Neural crest cell (in vitro differentiated cells): ENCODE measurements around the gene GANC. TPM values are rescaled to one million over a fixed set of nuclear protein-coding genes. Genes with fewer than 3 reads are reported as not detected.

ENCODE experiments used
- DNase-seq: peaks from one replicate; pipeline ENCODE4 v3.0.0; 2021; ENCODE audit warnings: low read depth, mixed read lengths, low spot score
- H3K27ac Mint-ChIP-seq: one replicate; pipeline ENCODE4 v1.8.0; 2021; ENCODE audit warnings: mild to moderate bottlenecking, mixed read lengths; ENCODE audit not compliant: unreplicated experiment
- H3K27me3 Mint-ChIP-seq: 2 replicates; pipeline ENCODE4 v1.8.0; 2021; ENCODE audit warnings: low read depth, mild to moderate bottlenecking, mixed read lengths
- H3K36me3 Mint-ChIP-seq: 2 replicates; pipeline ENCODE4 v1.8.0; 2021; ENCODE audit warnings: low read depth, mild to moderate bottlenecking, mixed read lengths
- H3K4me1 Mint-ChIP-seq: 2 replicates; pipeline ENCODE4 v1.8.0; 2021; ENCODE audit warnings: mixed read lengths
- H3K4me3 Mint-ChIP-seq: one replicate; pipeline ENCODE4 v1.8.0; 2021; ENCODE audit warnings: mild to moderate bottlenecking, mixed read lengths
- H3K9me3 Mint-ChIP-seq: 2 replicates; pipeline ENCODE4 v1.8.0; 2021; ENCODE audit warnings: mixed read lengths
- CTCF ChIP-seq: fragments of 200-600 bp; sonication (generic); conservative IDR thresholded peaks from 2 replicates; pipeline ENCODE4 v1.5.0; 2021; ENCODE audit warnings: antibody characterized with exemption, mild to moderate bottlenecking
- total RNA-seq: library from RNA; stranded (reverse); gene quantifications from 2 replicates; pipeline ENCODE4 v1.2.1, GENCODE V29; 2021

The GANC gene
- total RNA-seq, 1 donor from 2014 or later = 15.2 TPM

DNA sequence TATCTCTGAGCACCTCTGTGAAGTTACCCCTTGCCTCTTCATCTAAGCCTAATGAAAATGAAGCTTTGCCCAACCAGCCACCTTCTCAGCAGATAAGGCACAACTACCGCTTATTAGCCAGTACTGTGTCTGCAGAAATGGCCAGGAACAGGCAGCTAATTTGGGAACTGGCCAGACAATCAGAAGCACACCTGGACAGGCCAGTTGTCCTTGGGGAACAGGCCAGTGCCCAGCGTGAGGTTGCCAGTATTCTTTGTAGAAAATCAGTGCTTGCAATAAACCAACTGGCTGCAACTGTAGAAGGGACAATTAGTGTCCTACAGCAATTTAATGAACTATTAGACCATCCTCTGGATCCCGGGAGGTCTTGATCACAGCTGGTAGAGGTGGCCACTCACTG, 10.7 kb downstream of the GANC start:
- Mint-ChIP-seq H3K36me3 (no peaks in the 10 kb centered on the region), H3K27ac (no peak overlapping the region), H3K27me3 (no peaks in the 10 kb centered on the region), H3K4me1 (no peaks in the 10 kb centered on the region), H3K4me3 (no peak overlapping the region), H3K9me3 (no peaks in the 10 kb centered on the region)
- no peak for TF ChIP-seq CTCF
- DNase-seq = no peak

GRCh38 chr15:42284551-42284950, 11.6 kb downstream of the GANC start:
- Mint-ChIP-seq H3K4me1 (no peaks in the 10 kb centered on the region), H3K27ac (no peak overlapping the region), H3K27me3 (no peaks in the 10 kb centered on the region), H3K9me3 (no peaks in the 10 kb centered on the region), H3K4me3 (no peak overlapping the region), H3K36me3 (no peaks in the 10 kb centered on the region)
- no peak for DNase-seq
- TF ChIP-seq CTCF = no peak

DNA sequence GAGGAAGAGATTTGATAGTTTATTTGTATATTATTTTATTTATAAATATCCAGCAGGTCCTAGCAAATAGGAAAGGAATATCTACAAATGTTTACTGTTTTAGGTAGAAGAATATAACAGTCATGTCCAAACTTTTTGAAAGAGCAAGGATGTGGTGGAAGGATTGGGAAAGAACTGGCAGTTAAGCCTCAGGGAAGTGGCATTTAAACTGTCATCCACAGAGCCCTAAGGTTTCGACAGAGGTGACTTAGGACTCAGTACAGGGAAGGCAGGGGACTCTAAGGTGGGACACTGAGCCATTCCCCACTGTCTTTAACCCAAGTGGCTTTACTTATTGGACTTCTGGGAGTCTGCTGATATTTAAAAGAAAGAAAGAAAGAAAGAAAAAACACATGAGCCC, 12.0 kb downstream of the GANC start:
- no peaks in the 10 kb centered on the region for H3K4me1 Mint-ChIP-seq
- H3K27me3 Mint-ChIP-seq = no peaks in the 10 kb centered on the region
- no peaks in the 10 kb centered on the region for H3K9me3 Mint-ChIP-seq
- no peak for TF ChIP-seq CTCF
- H3K27ac Mint-ChIP-seq = no peak overlapping the region
- no peak overlapping the region for H3K4me3 Mint-ChIP-seq
- DNase-seq = no peak
- H3K36me3 Mint-ChIP-seq = no peaks in the 10 kb centered on the region

- no peaks in the 10 kb centered on the region for H3K4me1 Mint-ChIP-seq
- no peak overlapping the region for H3K27ac Mint-ChIP-seq
- H3K9me3 Mint-ChIP-seq = no peaks in the 10 kb centered on the region
- no peak for TF ChIP-seq CTCF
- H3K27me3 Mint-ChIP-seq = no peaks in the 10 kb centered on the region
- H3K4me3 Mint-ChIP-seq = no peak overlapping the region
- no peak for DNase-seq
- H3K36me3 Mint-ChIP-seq = no peaks in the 10 kb centered on the region
Observed at GRCh38 chr15:42286445-42287029, 13.5 kb downstream of the GANC start.

GRCh38 chr15:42287931-42288330, 14.9 kb downstream of the GANC start:
- H3K27me3 Mint-ChIP-seq = no peaks in the 10 kb centered on the region
- H3K4me3 Mint-ChIP-seq = no peak overlapping the region
- H3K4me1 Mint-ChIP-seq = no peaks in the 10 kb centered on the region
- H3K36me3 Mint-ChIP-seq = no peaks in the 10 kb centered on the region
- no peaks in the 10 kb centered on the region for H3K9me3 Mint-ChIP-seq
- TF ChIP-seq CTCF = no peak
- H3K27ac Mint-ChIP-seq = no peak overlapping the region
- no peak for DNase-seq
